Kidney epithelial cell (primary cell): ENCODE measurements around the gene NFKBIB. TPM values are rescaled to one million over a fixed set of nuclear protein-coding genes. Genes with fewer than 3 reads are reported as not detected.

Experiments used
- DNase-seq: peaks from one replicate; pipeline ENCODE4 v3.0.0-alpha.2; 2010; ENCODE audit warnings: low read depth
- H3K27me3 ChIP-seq: 2 replicates; pipeline ENCODE4 v1.6.0; 2011; ENCODE audit warnings: low read length; ENCODE audit not compliant: control insufficient read depth, insufficient read depth
- H3K36me3 ChIP-seq: 2 replicates; pipeline ENCODE4 v1.5.1; 2011; ENCODE audit warnings: low read length; ENCODE audit not compliant: control insufficient read depth, insufficient read depth
- H3K4me3 ChIP-seq: 2 replicates; pipeline ENCODE4 v1.5.1; 2011; ENCODE audit warnings: low read depth, mild to moderate bottlenecking, control low read depth, low read length
- total RNA-seq: library from RNA; depleted of rRNA; stranded (reverse); fragments of >200 nt; gene quantifications from 2 replicates; pipeline ENCODE4 v1.2.3, GENCODE V29; 2015
- TF ChIP-seq, protein P1 (sequence below): IDR thresholded peaks from 2 replicates; pipeline ENCODE4 v1.5.1; 2011; ENCODE audit warnings: mild to moderate bottlenecking, moderate library complexity, low read length, control low read depth, inconsistent platforms; ENCODE audit not compliant: insufficient read depth, poor library complexity, severe bottlenecking

NFKBIB gene
- total RNA-seq, 1 donor from 2014 or later, result 41.7 TPM

- DNase-seq, result no peak
- Histone ChIP-seq H3K4me3 (no peak overlapping the region), H3K27me3 (no peaks in the 10 kb centered on the region), H3K36me3 (no peaks in the 10 kb centered on the region)
- TF ChIP-seq, protein P1, sequence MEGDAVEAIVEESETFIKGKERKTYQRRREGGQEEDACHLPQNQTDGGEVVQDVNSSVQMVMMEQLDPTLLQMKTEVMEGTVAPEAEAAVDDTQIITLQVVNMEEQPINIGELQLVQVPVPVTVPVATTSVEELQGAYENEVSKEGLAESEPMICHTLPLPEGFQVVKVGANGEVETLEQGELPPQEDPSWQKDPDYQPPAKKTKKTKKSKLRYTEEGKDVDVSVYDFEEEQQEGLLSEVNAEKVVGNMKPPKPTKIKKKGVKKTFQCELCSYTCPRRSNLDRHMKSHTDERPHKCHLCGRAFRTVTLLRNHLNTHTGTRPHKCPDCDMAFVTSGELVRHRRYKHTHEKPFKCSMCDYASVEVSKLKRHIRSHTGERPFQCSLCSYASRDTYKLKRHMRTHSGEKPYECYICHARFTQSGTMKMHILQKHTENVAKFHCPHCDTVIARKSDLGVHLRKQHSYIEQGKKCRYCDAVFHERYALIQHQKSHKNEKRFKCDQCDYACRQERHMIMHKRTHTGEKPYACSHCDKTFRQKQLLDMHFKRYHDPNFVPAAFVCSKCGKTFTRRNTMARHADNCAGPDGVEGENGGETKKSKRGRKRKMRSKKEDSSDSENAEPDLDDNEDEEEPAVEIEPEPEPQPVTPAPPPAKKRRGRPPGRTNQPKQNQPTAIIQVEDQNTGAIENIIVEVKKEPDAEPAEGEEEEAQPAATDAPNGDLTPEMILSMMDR, result no peak
Observed at GRCh38 chr19:38953677-38954076, 53.9 kb downstream of the NFKBIB start.

GRCh38 chr19:38956264-38956663 lies 56.5 kb downstream of the NFKBIB start:
- DNase-seq, result no peak
- Histone ChIP-seq H3K36me3 (no peaks in the 10 kb centered on the region), H3K4me3 (no peak overlapping the region), H3K27me3 (no peaks in the 10 kb centered on the region)
- TF ChIP-seq, protein P1, result no peak

GRCh38 chr19:38958301-38958700 lies 58.5 kb downstream of the NFKBIB start:
- Histone ChIP-seq H3K36me3 (no peaks in the 10 kb centered on the region), H3K4me3 (no peak overlapping the region), H3K27me3 (no peaks in the 10 kb centered on the region)
- TF ChIP-seq, protein P1, result no peak
- DNase-seq, result no peak

Other genes with a start within 250 kb of the NFKBIB start
- gene CAPN12, start 155.5 kb upstream of the NFKBIB start, total RNA-seq, result 0.68 and 1.3 TPM in 2 replicates
- gene LGALS7, start 126.5 kb upstream of the NFKBIB start, total RNA-seq, result 0.55 TPM in 1 of 2 replicates, not detected in the other
- not detected in 2 replicates for gene LGALS7B, start 110.8 kb upstream of the NFKBIB start, total RNA-seq
- not detected in 2 replicates for gene LGALS4, start 87.0 kb upstream of the NFKBIB start, total RNA-seq
- gene ECH1, start 68.2 kb upstream of the NFKBIB start, total RNA-seq, result 48.1 and 49.8 TPM in 2 replicates
- gene HNRNPL, start 50.0 kb upstream of the NFKBIB start, total RNA-seq, result 192 and 200 TPM in 2 replicates
- gene RINL, start 21.7 kb upstream of the NFKBIB start, total RNA-seq, result 21.0 and 21.6 TPM in 2 replicates
- 38.9 and 65.5 TPM in 2 replicates for gene SIRT2, start 351 bp upstream of the NFKBIB start, total RNA-seq
- 0.42 TPM in 1 of 2 replicates, not detected in the other for gene CCER2, start 12.2 kb downstream of the NFKBIB start, total RNA-seq
- gene SARS2, start 30.8 kb downstream of the NFKBIB start, total RNA-seq, result 40.5 and 55.2 TPM in 2 replicates
- gene MRPS12, start 31.0 kb downstream of the NFKBIB start, total RNA-seq, result 53.8 and 67.1 TPM in 2 replicates
- 17.9 and 20.1 TPM in 2 replicates for gene FBXO17, start 75.8 kb downstream of the NFKBIB start, total RNA-seq
- 3.0 and 6.9 TPM in 2 replicates for gene FBXO27, start 132.6 kb downstream of the NFKBIB start, total RNA-seq
- gene ACP7, start 184.4 kb downstream of the NFKBIB start, total RNA-seq, result 0.33 and 0.82 TPM in 2 replicates
- 23.7 and 27.3 TPM in 2 replicates for gene PAK4, start 225.8 kb downstream of the NFKBIB start, total RNA-seq